ENCODE data around the gene GRAMD4. TPM values are rescaled to one million over a fixed set of nuclear protein-coding genes. Genes with fewer than 3 reads are reported as not detected.

The GRAMD4 gene
- total RNA-seq, 1 donor = 11.7 TPM

- H3K4me3 ChIP-seq (ENCODE audit: low read depth, low read length) = no peak overlapping the region
- DNase-seq (ENCODE audit: low read depth) = no peak
- TF ChIP-seq CTCF (IDR thresholded peaks at IDR 0.05; ENCODE audit: insufficient read depth, low read length) = no peak
Observed at GRCh38 chr22:46654426-46654825, 34.2 kb downstream of the GRAMD4 start.

GRCh38 chr22:46654927-46655595 is 34.9 kb downstream of the GRAMD4 start:
- no peak for DNase-seq (ENCODE audit: low read depth)
- no peak for TF ChIP-seq CTCF (IDR thresholded peaks at IDR 0.05; ENCODE audit: insufficient read depth, low read length)
- no peak overlapping the region for H3K4me3 ChIP-seq (ENCODE audit: low read depth, low read length)

GRCh38 chr22:46655861-46656608 is 35.8 kb downstream of the GRAMD4 start:
- DNase-seq (ENCODE audit: low read depth) = no peak
- TF ChIP-seq CTCF (IDR thresholded peaks at IDR 0.05; ENCODE audit: insufficient read depth, low read length) = no peak
- no peak overlapping the region for H3K4me3 ChIP-seq (ENCODE audit: low read depth, low read length)

DNA sequence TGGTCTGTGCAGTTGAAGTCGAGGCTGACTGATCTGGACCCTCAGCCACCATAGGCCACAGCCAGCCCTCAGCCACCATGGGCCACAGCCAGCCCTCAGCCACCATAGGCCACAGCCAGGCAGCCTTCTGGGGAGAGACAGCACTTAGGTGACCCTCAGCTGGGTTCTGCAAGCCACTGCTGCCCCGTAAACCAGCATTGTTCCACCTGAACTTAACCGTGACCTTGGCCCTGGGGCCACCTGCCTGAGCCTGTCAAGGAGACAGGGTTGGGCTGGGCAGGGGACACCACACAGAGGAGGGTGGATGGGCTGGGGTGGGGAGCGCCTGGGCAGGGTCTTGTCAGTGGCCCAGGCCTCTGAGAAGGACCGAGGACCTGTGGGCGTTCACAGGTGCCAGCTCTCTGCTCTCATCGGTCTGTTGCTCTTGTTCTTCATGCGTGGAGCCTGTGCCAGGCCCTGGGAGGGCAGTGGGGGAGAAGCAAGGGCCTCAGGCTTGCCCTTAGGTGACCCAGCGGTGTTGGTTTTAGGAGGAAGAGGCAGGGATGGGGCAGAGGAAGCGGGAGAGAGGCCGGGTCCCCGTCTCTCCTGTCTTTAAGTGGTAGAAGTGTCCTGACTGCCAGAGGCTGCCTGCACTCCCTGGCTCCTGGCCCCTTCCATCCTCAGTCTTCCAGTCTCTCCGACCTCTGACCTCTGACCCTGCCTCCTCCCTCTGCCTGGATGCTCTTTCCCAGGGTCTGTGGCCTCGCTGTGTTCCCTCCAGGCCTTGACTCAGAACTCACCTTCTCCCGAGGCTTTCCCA is 36.9 kb downstream of the GRAMD4 start:
- H3K4me3 ChIP-seq (ENCODE audit: low read depth, low read length) = no peak overlapping the region
- no peak for TF ChIP-seq CTCF (IDR thresholded peaks at IDR 0.05; ENCODE audit: insufficient read depth, low read length)
- no peak for DNase-seq (ENCODE audit: low read depth)

GRCh38 chr22:46657655-46657953 is 37.4 kb downstream of the GRAMD4 start:
- H3K4me3 ChIP-seq (ENCODE audit: low read depth, low read length) = no peak overlapping the region
- DNase-seq (ENCODE audit: low read depth) = no peak
- TF ChIP-seq CTCF (IDR thresholded peaks at IDR 0.05; ENCODE audit: insufficient read depth, low read length) = no peak

GRCh38 chr22:46657996-46658947 is 38.1 kb downstream of the GRAMD4 start:
- DNase-seq (ENCODE audit: low read depth) = no peak
- no peak for TF ChIP-seq CTCF (IDR thresholded peaks at IDR 0.05; ENCODE audit: insufficient read depth, low read length)
- no peak overlapping the region for H3K4me3 ChIP-seq (ENCODE audit: low read depth, low read length)
